HG03520 (cell line): ENCODE measurements around the gene NUDT9.
"Not testable (repeated sequence)": the region's sequence is repeated elsewhere in the genome, so short reads cannot be mapped to it uniquely, and the experiment has no call there.

ENCODE experiments used
- ATAC-seq: cut with Tn5 transposase; IDR thresholded peaks from one replicate; pipeline ENCODE4 v1.9.1; 2021; ENCODE audit warnings: mild to moderate bottlenecking, moderate library complexity; ENCODE audit not compliant: unreplicated experiment

NUDT9 gene

GRCh38 chr4:87422104-87423052, at the start of gene NUDT9:
Gene NUDT9, plus strand, starts transcription at chr4:87422573. Its CDS starts 333 bp downstream, at chr4:87422906.
- peak; percentile 85 for ATAC-seq

DNA sequence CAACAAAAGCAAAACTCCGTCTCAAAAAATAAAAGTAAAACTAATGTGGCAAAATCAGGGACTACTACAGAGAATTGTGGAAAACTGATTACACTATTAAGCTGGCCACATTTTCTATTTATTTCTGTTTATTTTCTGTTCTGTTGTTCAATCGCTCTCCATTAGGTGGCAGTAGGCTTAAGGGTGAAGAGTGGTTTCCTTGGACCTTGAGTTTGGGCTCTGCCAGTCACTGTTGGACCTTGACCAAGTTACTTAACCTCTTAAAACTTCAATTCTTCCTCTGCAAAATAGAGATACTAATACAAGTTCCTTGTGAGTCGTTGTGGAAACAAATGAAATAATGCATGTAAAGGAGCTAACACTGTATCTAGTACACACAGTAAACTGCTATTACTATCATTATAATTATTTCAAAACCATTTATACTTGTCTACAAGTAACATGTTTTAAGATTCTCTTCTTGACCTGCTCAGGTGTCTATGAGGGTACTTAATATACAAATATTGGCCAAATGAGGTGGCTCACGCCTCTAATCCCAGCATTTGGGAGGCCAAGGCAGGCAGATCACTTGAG, 46.6 kb upstream of the NUDT9 start:
- ATAC-seq: no peak

DNA sequence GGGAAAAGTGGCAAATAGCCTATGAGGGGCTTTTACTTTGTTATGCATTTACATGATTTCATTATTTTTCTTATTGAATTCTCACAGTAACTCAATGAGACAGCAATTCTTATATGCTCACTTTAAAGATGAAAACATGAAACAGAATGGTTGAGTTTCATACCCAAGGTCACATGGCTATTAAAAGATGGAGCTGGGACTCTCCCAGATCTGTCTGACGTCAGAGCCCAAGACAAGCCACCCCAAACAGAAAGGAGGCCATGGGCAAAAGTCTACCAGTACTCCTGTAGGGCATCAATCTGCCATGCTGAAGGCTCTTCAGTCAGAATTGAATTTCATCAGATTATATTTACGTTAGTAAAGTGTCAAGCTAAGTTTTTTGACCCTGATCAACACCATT, 44.6 kb upstream of the NUDT9 start:
- no peak for ATAC-seq

GRCh38 chr4:87382116-87382515, 40.3 kb upstream of the NUDT9 start:
- ATAC-seq: no peak

- no peak for ATAC-seq
These were observed 39.4 kb upstream of the NUDT9 start for GRCh38 chr4:87382931-87383330.

DNA sequence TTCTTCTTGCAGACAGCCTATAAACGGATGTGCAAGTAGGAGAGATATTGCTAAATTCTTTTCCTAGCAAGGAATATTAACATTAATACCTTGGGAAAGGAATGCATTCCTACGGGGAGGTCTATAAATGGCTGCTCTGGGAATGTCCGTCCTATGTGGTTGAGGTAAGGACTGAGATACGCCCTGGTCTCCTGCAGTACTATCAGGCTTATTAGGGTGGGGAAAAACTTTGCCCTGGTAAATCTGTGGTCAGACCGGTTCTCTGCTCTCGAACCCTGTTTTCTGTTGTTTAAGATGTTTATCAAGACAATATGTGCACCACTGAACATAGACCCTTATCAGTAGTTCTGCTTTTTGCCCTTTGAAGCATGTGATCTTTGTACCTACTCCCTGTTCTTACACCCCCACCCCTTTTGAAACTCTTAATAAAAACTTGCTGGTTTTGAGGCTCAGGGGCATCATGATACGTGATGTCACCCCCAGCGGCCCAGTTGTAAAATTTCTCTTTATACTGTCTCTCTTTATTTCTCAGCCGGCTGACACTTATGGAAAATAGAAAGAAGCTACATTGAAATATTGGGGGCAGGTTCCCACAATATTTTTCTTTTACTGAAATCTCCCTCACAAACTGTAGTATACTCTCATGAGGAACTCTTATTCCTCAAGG, 37.8 kb upstream of the NUDT9 start:
- ATAC-seq: not testable (repeated sequence)

DNA sequence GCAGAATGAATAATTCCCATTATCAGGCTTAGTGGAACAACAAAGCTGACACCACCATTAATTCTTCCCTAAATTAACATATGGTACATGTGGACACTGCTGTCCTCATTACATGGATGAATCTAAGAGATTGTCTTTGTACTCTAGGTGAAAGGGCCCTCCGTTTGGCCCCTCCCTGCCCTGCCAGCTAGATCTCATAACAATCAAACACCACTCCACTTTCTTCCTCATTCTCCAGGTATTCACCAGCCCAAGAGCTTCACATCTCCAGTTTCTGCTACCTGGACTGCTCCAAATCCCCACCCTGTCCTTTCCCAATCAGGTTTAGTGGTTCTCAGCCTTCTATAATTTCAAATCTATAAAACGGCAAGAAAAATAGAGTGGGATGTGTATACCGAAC, 35.1 kb upstream of the NUDT9 start:
- no peak for ATAC-seq

GRCh38 chr4:87388901-87389300, 33.5 kb upstream of the NUDT9 start:
- ATAC-seq: no peak

- ATAC-seq: not testable (repeated sequence)
These were observed 32.3 kb upstream of the NUDT9 start for GRCh38 chr4:87390055-87390454.

GRCh38 chr4:87390551-87390890, 31.9 kb upstream of the NUDT9 start:
- no peak for ATAC-seq

- ATAC-seq: peak; percentile 100
These were observed 31.3 kb upstream of the NUDT9 start, which contains the start of gene HSD17B11 for GRCh38 chr4:87390891-87391575. Gene HSD17B11, minus strand, starts transcription at chr4:87391188. Its CDS starts 118 bp downstream, at chr4:87391070.

GRCh38 chr4:87391576-87392054, 30.8 kb upstream of the NUDT9 start:
- peak; percentile 1 for ATAC-seq

DNA sequence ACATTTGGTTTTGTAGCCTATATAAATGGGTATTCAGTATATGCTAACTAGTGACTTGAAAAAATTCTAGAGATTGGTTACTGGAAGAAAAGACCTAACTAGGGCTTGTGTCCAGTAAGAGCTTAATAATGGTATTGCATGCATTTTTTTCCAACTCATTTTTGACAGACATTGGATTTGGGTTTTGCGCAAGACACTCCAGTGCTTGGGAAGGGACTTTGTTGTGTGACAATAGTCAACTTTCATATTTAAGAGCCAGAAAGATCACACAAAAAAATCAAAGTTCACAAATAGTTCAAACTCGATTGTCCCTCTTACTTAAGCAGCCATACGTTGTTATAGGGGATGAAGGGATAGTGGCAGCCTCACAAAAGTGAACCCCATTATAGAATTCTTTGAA, 30.2 kb upstream of the NUDT9 start:
- no peak for ATAC-seq

DNA sequence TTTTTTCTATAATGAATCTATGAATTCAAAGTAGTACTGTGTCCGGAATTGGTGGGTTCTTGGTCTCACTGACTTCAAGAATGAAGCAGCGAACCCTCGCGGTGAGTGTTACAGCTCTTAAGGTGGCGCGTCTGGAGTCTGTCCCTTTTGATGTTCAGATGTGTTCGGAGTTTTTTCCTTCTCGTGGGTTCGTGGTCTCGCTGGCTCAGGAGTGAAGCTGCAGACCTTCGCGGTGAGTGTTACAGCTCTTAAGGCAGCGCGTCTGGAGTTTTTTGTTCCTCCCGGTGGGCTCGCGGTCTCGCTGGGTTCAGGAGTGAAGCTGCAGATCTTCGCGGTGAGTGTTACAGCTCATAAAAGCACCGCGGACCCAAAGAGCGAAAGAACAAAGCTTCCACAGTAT, 27.3 kb upstream of the NUDT9 start:
- not testable (repeated sequence) for ATAC-seq

GRCh38 chr4:87395851-87396250, 26.5 kb upstream of the NUDT9 start:
- not testable (repeated sequence) for ATAC-seq

DNA sequence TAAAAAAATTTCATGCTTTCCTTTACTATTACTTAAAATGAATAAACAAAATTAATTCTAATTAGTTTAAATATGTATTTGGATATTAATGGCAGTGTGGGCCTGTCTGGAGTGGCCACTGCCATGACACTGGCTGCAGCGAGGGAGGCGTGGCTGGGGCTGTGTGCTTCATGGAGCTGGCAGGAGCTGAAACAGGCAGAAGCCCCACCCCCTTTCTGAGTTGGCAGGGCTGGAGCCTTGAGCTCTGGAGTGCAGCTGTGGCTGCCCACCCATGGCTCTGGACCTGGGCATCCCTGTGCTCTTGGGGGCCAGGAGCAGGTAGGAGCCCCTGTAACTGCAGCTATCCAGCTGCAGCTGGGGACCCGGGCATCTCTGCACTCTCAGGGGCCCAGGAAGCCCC, 23.2 kb upstream of the NUDT9 start:
- no peak for ATAC-seq

DNA sequence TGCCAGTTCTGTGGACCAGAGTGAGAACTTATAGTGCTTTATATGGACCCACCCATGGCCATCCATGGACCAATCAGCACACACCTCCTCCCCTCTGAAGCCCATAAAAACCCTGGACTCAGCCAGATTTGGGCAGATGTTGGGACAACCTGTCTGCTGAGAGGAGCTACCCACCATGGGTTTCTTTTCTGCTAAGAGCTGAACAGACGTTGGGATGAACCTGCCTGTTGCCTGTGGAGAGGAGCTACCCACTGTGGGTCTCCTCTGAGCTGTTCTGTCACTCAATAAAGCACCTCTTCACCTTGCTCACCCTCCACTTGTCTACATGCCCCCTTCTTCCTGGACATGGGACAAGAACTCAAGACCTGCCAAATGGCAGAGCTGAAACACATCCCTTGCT, 22.4 kb upstream of the NUDT9 start:
- ATAC-seq: no peak

DNA sequence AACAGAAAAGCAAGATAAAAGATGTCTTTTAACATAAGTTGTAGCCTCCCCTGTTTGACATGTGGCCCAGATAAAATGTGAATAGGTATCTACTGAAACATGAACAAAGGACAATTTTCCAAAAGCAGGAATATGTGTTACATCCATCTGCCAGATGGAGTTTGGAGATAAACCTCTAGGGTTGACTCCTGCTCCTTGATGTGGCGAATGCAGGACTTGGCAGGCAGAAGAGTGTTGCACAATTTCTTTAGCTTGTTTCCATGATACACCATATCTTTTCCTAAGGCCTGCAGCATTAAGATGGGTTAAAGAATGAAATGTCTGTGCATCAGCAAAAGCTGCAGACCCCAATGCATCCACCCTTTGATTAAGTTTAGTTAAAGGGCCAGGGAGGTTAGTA, 18.6 kb upstream of the NUDT9 start:
- not testable (repeated sequence) for ATAC-seq

DNA sequence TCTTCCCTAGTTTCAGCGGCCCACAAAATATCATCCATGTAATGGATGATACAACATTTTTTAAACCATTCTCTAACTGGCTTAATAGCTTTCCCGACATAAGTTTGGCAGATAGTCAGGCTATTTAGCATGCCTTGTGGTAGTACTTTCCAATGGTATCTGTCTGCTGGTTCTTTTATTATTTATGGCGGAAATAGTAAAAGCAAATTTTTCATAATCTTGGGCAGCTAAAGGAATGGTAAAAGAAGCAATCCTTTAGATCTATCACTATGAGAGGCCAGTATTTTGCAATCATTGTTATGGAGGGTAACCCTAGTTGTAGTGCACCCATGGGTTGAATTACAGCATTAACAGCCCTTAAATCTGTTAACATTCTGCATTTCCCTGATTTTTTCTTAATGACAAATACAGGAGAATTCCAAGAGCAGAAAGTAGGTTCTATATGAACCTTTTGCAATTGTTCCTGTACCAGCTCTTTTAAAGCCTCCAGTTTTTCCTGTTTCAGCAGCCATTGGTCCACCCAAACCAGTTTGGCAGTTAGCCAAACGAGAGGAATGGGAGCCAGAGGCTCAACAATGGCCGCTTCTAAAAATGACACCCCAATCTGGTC, 17.1 kb upstream of the NUDT9 start:
- ATAC-seq: no peak

- no peak for ATAC-seq
These were observed 15.9 kb upstream of the NUDT9 start for GRCh38 chr4:87406462-87406861.

- not testable (repeated sequence) for ATAC-seq
These were observed 15.5 kb upstream of the NUDT9 start for GRCh38 chr4:87406902-87407301.
